ENCODE data around the gene PDLIM3.

Gene PDLIM3

GRCh38 chr4:185540487-185541120 is 5.3 kb upstream of the PDLIM3 start:
- TF ChIP-seq FOXP2 (optimal IDR thresholded peaks at IDR 0.05; ENCODE audit: borderline replicate concordance, extremely low read depth, extremely low read length, insufficient read depth) (no peak), POLR2AphosphoS5 (IDR thresholded peaks at IDR 0.05; ENCODE audit: low read depth, low read length) (no peak), SIN3A (IDR thresholded peaks at IDR 0.05; ENCODE audit: borderline replicate concordance, insufficient read depth, low read length) (no peak), TAF1 (IDR thresholded peaks at IDR 0.05; ENCODE audit: borderline replicate concordance, insufficient read depth, low read length) (no peak)
- TF ChIP-seq, protein P1, sequence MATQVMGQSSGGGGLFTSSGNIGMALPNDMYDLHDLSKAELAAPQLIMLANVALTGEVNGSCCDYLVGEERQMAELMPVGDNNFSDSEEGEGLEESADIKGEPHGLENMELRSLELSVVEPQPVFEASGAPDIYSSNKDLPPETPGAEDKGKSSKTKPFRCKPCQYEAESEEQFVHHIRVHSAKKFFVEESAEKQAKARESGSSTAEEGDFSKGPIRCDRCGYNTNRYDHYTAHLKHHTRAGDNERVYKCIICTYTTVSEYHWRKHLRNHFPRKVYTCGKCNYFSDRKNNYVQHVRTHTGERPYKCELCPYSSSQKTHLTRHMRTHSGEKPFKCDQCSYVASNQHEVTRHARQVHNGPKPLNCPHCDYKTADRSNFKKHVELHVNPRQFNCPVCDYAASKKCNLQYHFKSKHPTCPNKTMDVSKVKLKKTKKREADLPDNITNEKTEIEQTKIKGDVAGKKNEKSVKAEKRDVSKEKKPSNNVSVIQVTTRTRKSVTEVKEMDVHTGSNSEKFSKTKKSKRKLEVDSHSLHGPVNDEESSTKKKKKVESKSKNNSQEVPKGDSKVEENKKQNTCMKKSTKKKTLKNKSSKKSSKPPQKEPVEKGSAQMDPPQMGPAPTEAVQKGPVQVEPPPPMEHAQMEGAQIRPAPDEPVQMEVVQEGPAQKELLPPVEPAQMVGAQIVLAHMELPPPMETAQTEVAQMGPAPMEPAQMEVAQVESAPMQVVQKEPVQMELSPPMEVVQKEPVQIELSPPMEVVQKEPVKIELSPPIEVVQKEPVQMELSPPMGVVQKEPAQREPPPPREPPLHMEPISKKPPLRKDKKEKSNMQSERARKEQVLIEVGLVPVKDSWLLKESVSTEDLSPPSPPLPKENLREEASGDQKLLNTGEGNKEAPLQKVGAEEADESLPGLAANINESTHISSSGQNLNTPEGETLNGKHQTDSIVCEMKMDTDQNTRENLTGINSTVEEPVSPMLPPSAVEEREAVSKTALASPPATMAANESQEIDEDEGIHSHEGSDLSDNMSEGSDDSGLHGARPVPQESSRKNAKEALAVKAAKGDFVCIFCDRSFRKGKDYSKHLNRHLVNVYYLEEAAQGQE (IDR thresholded peaks at IDR 0.05; ENCODE audit: insufficient read depth in 1 of 2, low read depth in 2 of 2, low read length in 2 of 2) = no peak

- TF ChIP-seq, protein P1 (IDR thresholded peaks at IDR 0.05; ENCODE audit: insufficient read depth in 1 of 2, low read depth in 2 of 2, low read length in 2 of 2) = no peak
- TF ChIP-seq FOXP2 (optimal IDR thresholded peaks at IDR 0.05; ENCODE audit: borderline replicate concordance, extremely low read depth, extremely low read length, insufficient read depth) (no peak), POLR2AphosphoS5 (IDR thresholded peaks at IDR 0.05; ENCODE audit: low read depth, low read length) (no peak)
These were observed 4.7 kb upstream of the PDLIM3 start for GRCh38 chr4:185540040-185540439.

DNA sequence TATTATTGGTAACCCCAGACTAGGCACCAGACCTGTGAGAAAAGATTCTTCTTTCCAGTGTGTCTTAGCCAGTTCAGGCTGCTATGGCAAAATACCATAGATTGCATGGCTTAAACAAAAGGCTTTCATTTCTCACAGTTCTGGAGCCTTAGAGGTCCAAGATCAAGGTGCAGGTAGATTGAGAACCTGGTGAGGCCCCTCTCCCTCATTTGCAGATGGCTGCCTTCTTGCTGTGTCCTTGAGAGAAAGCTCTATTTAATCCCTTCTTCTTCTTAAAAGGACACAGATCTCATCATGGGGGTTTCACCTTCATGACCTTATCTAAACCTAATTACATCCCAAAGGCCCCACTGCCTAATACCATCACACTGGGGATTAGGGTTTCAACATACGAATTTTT is 3.5 kb upstream of the PDLIM3 start:
- no peak for TF ChIP-seq TAF1 (IDR thresholded peaks at IDR 0.05; ENCODE audit: borderline replicate concordance, insufficient read depth, low read length)

DNA sequence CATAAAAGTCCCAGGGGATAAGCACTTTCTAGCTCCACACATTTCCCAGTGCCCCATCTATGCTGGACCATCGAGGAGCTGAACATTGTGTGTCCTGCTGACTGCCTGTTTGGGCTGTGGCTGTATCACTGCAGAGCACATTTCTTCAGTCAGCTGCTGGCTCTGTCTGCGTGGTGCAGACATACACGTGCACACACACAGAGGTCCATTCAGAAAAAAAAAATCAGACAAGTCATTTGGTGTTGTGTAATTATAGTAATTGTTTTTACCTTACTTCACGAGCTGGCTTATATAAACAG is 1.1 kb upstream of the PDLIM3 start:
- TF ChIP-seq FOXP2 (optimal IDR thresholded peaks at IDR 0.05; ENCODE audit: borderline replicate concordance, extremely low read depth, extremely low read length, insufficient read depth) = no peak
- TF ChIP-seq, protein P1 (IDR thresholded peaks at IDR 0.05; ENCODE audit: insufficient read depth in 1 of 2, low read depth in 2 of 2, low read length in 2 of 2) = no peak
- TF ChIP-seq SIN3A (IDR thresholded peaks at IDR 0.05; ENCODE audit: borderline replicate concordance, insufficient read depth, low read length) = no peak
- no peak for TF ChIP-seq POLR2AphosphoS5 (IDR thresholded peaks at IDR 0.05; ENCODE audit: low read depth, low read length)
- no peak for TF ChIP-seq TAF1 (IDR thresholded peaks at IDR 0.05; ENCODE audit: borderline replicate concordance, insufficient read depth, low read length)

- TF ChIP-seq, protein P1 (IDR thresholded peaks at IDR 0.05; ENCODE audit: insufficient read depth in 1 of 2, low read depth in 2 of 2, low read length in 2 of 2) = no peak
- no peak for TF ChIP-seq SIN3A (IDR thresholded peaks at IDR 0.05; ENCODE audit: borderline replicate concordance, insufficient read depth, low read length)
- TF ChIP-seq TAF1 (IDR thresholded peaks at IDR 0.05; ENCODE audit: borderline replicate concordance, insufficient read depth, low read length) = no peak
- TF ChIP-seq FOXP2 (optimal IDR thresholded peaks at IDR 0.05; ENCODE audit: borderline replicate concordance, extremely low read depth, extremely low read length, insufficient read depth) = no peak
- no peak for TF ChIP-seq POLR2AphosphoS5 (IDR thresholded peaks at IDR 0.05; ENCODE audit: low read depth, low read length)
These were observed 504 bp upstream of the PDLIM3 start for GRCh38 chr4:185535612-185536410.
